T-helper 2 cell treated with Interferon-gamma antibody and Interleukin-4, amounts not matched to agents 5 μg/mL and 100 μg/mL, for 36 hours (primary cell): ENCODE results near the gene RSL1D1.
A peak's percentile ranks its signal among the peaks of the same experiment; 100 is the strongest.
"Not testable (repeated sequence)": the region's sequence is repeated elsewhere in the genome, so short reads cannot be mapped to it uniquely, and the experiment has no call there.

ENCODE experiments used
- DNase-seq: peaks from one replicate; pipeline ENCODE4 v3.0.0; 2021; ENCODE audit warnings: low spot score
- H3K27ac Mint-ChIP-seq: one replicate; pipeline ENCODE4 v1.8.0; 2021; ENCODE audit warnings: mild to moderate bottlenecking, mixed read lengths
- H3K27me3 Mint-ChIP-seq: one replicate; pipeline ENCODE4 v1.8.0; 2021; ENCODE audit warnings: low read depth, mixed read lengths
- H3K36me3 Mint-ChIP-seq: one replicate; pipeline ENCODE4 v1.8.0; 2021; ENCODE audit warnings: low read depth, mixed read lengths
- H3K4me1 Mint-ChIP-seq: one replicate; pipeline ENCODE4 v1.8.0; 2021; ENCODE audit warnings: low read depth, mixed read lengths
- H3K4me3 Mint-ChIP-seq: one replicate; pipeline ENCODE4 v1.8.0; 2022; ENCODE audit warnings: mild to moderate bottlenecking, moderate library complexity, mixed read lengths
- H3K9me3 Mint-ChIP-seq: one replicate; pipeline ENCODE4 v1.8.0; 2021; ENCODE audit warnings: mixed read lengths

RSL1D1 gene

GRCh38 chr16:11784381-11784780 is 67.0 kb downstream of the RSL1D1 start:
- H3K4me1 Mint-ChIP-seq, result peaks cover 61% of the 10 kb centered on the region
- not testable (repeated sequence) for H3K4me3 Mint-ChIP-seq

GRCh38 chr16:11784038-11784369 is 67.3 kb downstream of the RSL1D1 start:
- Mint-ChIP-seq H3K27me3 (no peaks in the 10 kb centered on the region), H3K4me3 (peak overlapping the region; percentile 82), H3K36me3 (peaks cover 38% of the 10 kb centered on the region), H3K9me3 (no peaks in the 10 kb centered on the region), H3K4me1 (peaks cover 61% of the 10 kb centered on the region), H3K27ac (peak overlapping the region; percentile 99)
- no peak for DNase-seq

More at GRCh38 chr16:11784381-11784780, 67.0 kb downstream of the RSL1D1 start:
- Mint-ChIP-seq H3K27ac (peak overlapping the region; percentile 80), H3K36me3 (peaks cover 36% of the 10 kb centered on the region)
- not testable (repeated sequence) for H3K27me3 Mint-ChIP-seq, H3K9me3 Mint-ChIP-seq, DNase-seq
